Large intestine (tissue), 12 donors: ENCODE measurements around the gene BTBD1. TPM values are rescaled to one million over a fixed set of nuclear protein-coding genes. Genes with fewer than 3 reads are reported as not detected.

ENCODE experiments used
- DNase-seq, 2 donors: peaks; one replicate each; pipeline versions ENCODE4 v3.0.0 to v3.0.0-alpha.2; 2013
- H3K27ac ChIP-seq: one replicate; pipeline ENCODE4 v1.5.1; 2013; ENCODE audit warnings: low read length
- H3K27me3 ChIP-seq: 2 replicates; pipeline ENCODE4 v1.6.1; 2013; ENCODE audit warnings: low read length; ENCODE audit not compliant: control insufficient read depth, insufficient read depth
- H3K36me3 ChIP-seq: 2 replicates; pipeline ENCODE4 v1.6.1; 2013; ENCODE audit warnings: low read length; ENCODE audit not compliant: control insufficient read depth, insufficient read depth
- H3K4me1 ChIP-seq: one replicate; pipeline ENCODE4 v1.6.1; 2013; ENCODE audit warnings: low read length; ENCODE audit not compliant: control insufficient read depth, insufficient read depth
- H3K4me3 ChIP-seq: one replicate; pipeline ENCODE4 v1.5.1; 2013; ENCODE audit warnings: low read length
- H3K9me3 ChIP-seq: one replicate; pipeline ENCODE4 v1.6.1; 2013; ENCODE audit warnings: mild to moderate bottlenecking, low read depth, low read length, moderate library complexity; ENCODE audit not compliant: control insufficient read depth
- WGBS: methylation state at CpG from one replicate; pipeline ENCODE4 v1.1.5; 2013; ENCODE audit warnings: low lambda C conversion rate; ENCODE audit not compliant: insufficient coverage; 5-methylcytosine and 5-hydroxymethylcytosine counted together
- long read RNA-seq, 11 donors: transcript quantifications; one replicate each; lab custom pipeline, GENCODE V29; 2026
- polyA plus RNA-seq: library from polyadenylated mRNA; unstranded; fragments of 120-200 nt; gene quantifications from one replicate; pipeline ENCODE4 v1.2.1, GENCODE V29; 2013

BTBD1 gene
- polyA plus RNA-seq = 68.4 TPM
- long read RNA-seq, donor 1, transcript BTBD1-201 (8 exons, 3,297 nt) = major isoform, 13 of 19 reads
- long read RNA-seq, donor 1, partial matches to known transcripts = 6 of 19 reads
- long read RNA-seq, donor 1, other reads (novel, unspliced or antisense) = 0 of 19 reads
- long read RNA-seq, donor 2, transcript BTBD1-201 (8 exons, 3,297 nt) = major isoform, 42 of 80 reads
- long read RNA-seq, donor 2, partial matches to known transcripts = 38 of 80 reads
- long read RNA-seq, donor 2, other reads (novel, unspliced or antisense) = 0 of 80 reads
- long read RNA-seq, donor 3 = 0 reads
- long read RNA-seq, donor 4, partial matches to known transcripts = 0 of 2 reads
- long read RNA-seq, donor 4, other reads (novel, unspliced or antisense) = 0 of 2 reads
- long read RNA-seq, donor 5, transcript BTBD1-201 (8 exons, 3,297 nt) = major isoform, 10 of 19 reads
- long read RNA-seq, donor 5, partial matches to known transcripts = 8 of 19 reads
- long read RNA-seq, donor 5, other reads (novel, unspliced or antisense) = 0 of 19 reads
- long read RNA-seq, donor 6, transcript BTBD1-201 (8 exons, 3,297 nt) = major isoform, 20 of 38 reads
- long read RNA-seq, donor 6, partial matches to known transcripts = 17 of 38 reads
- long read RNA-seq, donor 6, other reads (novel, unspliced or antisense) = 0 of 38 reads
- long read RNA-seq, donor 7, transcript BTBD1-201 (8 exons, 3,297 nt) = major isoform, 10 of 15 reads
- long read RNA-seq, donor 7, partial matches to known transcripts = 5 of 15 reads
- long read RNA-seq, donor 7, other reads (novel, unspliced or antisense) = 0 of 15 reads
- long read RNA-seq, donor 8, transcript BTBD1-201 (8 exons, 3,297 nt) = major isoform, 15 of 58 reads
- long read RNA-seq, donor 8, partial matches to known transcripts = 43 of 58 reads
- long read RNA-seq, donor 8, other reads (novel, unspliced or antisense) = 0 of 58 reads
- long read RNA-seq, donor 9, transcript BTBD1-201 (8 exons, 3,297 nt) = major isoform, 19 of 53 reads
- long read RNA-seq, donor 9, partial matches to known transcripts = 33 of 53 reads
- long read RNA-seq, donor 9, other reads (novel, unspliced or antisense) = 0 of 53 reads
- long read RNA-seq, donor 10, transcript BTBD1-201 (8 exons, 3,297 nt) = major isoform, 28 of 45 reads
- long read RNA-seq, donor 10, partial matches to known transcripts = 17 of 45 reads
- long read RNA-seq, donor 10, other reads (novel, unspliced or antisense) = 0 of 45 reads
- long read RNA-seq, donor 11, transcript BTBD1-201 (8 exons, 3,297 nt) = major isoform, 20 of 31 reads
- long read RNA-seq, donor 11, partial matches to known transcripts = 11 of 31 reads
- long read RNA-seq, donor 11, other reads (novel, unspliced or antisense) = 0 of 31 reads

GRCh38 chr15:83066734-83067637 is at the start of gene BTBD1:
TSS of gene BTBD1 (minus strand) at chr15:83067252. CDS start at chr15:83067151, 101 bp downstream.
- Histone ChIP-seq H3K4me3 (peak within 1 kb of the TSS; percentile 64), H3K27ac (peak within 1 kb of the TSS; percentile 86), H3K9me3 (no peaks in the 10 kb centered on the region), H3K36me3 (no peaks in the 10 kb centered on the region), H3K4me1 (peaks cover 22% of the 10 kb centered on the region), H3K27me3 (no peaks in the 10 kb centered on the region)
- WGBS = no CpG with 5 or more reads among the region's 90 CpGs
- DNase-seq = peak; percentile 95 to 97

GRCh38 chr15:83115831-83116565 is 48.9 kb upstream of the BTBD1 start:
- no peaks in the 10 kb centered on the region for H3K4me1 ChIP-seq

GRCh38 chr15:83115410-83115809 is 48.4 kb upstream of the BTBD1 start:
- no peak for DNase-seq
- H3K27ac ChIP-seq = no peak overlapping the region
- no peaks in the 10 kb centered on the region for H3K36me3 ChIP-seq
- no peaks in the 10 kb centered on the region for H3K4me1 ChIP-seq
- H3K9me3 ChIP-seq = no peaks in the 10 kb centered on the region
- 100% methylated on average over 1 of the region's 3 CpGs for WGBS
- peaks cover under 1% of the 10 kb centered on the region for H3K27me3 ChIP-seq
- H3K4me3 ChIP-seq = no peak overlapping the region

More at GRCh38 chr15:83115831-83116565, 48.9 kb upstream of the BTBD1 start:
- Histone ChIP-seq H3K27me3 (no peaks in the 10 kb centered on the region), H3K4me3 (no peak overlapping the region), H3K27ac (no peak overlapping the region), H3K36me3 (no peaks in the 10 kb centered on the region), H3K9me3 (no peaks in the 10 kb centered on the region)
- no peak for DNase-seq
- 100% methylated on average over 1 of the region's 11 CpGs for WGBS

- H3K4me3 ChIP-seq = no peak overlapping the region
- no peaks in the 10 kb centered on the region for H3K4me1 ChIP-seq
- no peaks in the 10 kb centered on the region for H3K36me3 ChIP-seq
- no peak for DNase-seq
- no peak overlapping the region for H3K27ac ChIP-seq
- WGBS = no CpG with 5 or more reads among the region's 6 CpGs
- no peaks in the 10 kb centered on the region for H3K9me3 ChIP-seq
- H3K27me3 ChIP-seq = peaks cover 6% of the 10 kb centered on the region
Measured at GRCh38 chr15:83114856-83115255, 47.8 kb upstream of the BTBD1 start.

- Histone ChIP-seq H3K36me3 (no peaks in the 10 kb centered on the region), H3K9me3 (no peaks in the 10 kb centered on the region), H3K4me1 (no peaks in the 10 kb centered on the region), H3K4me3 (no peak overlapping the region), H3K27me3 (peaks cover 13% of the 10 kb centered on the region), H3K27ac (no peak overlapping the region)
- 100% methylated on average over 1 of the region's 5 CpGs for WGBS
- no peak for DNase-seq
Measured at GRCh38 chr15:83113881-83114674, 47.0 kb upstream of the BTBD1 start.

GRCh38 chr15:83112956-83113299 is 45.9 kb upstream of the BTBD1 start:
- peaks cover 25% of the 10 kb centered on the region for H3K27me3 ChIP-seq
- H3K4me3 ChIP-seq = no peak overlapping the region
- H3K27ac ChIP-seq = no peak overlapping the region
- no peaks in the 10 kb centered on the region for H3K4me1 ChIP-seq
- no peaks in the 10 kb centered on the region for H3K36me3 ChIP-seq
- no peak for DNase-seq
- no peaks in the 10 kb centered on the region for H3K9me3 ChIP-seq
- no CpG with 5 or more reads among the region's 3 CpGs for WGBS

- Histone ChIP-seq H3K9me3 (no peaks in the 10 kb centered on the region), H3K36me3 (no peaks in the 10 kb centered on the region), H3K4me3 (no peak overlapping the region), H3K4me1 (no peaks in the 10 kb centered on the region), H3K27me3 (peaks cover 30% of the 10 kb centered on the region), H3K27ac (no peak overlapping the region)
- DNase-seq = no peak
- WGBS = 70% methylated on average over 2 of the region's 8 CpGs
Measured at GRCh38 chr15:83112233-83112955, 45.3 kb upstream of the BTBD1 start.

GRCh38 chr15:83111149-83111548 is 44.1 kb upstream of the BTBD1 start:
- Histone ChIP-seq H3K36me3 (no peaks in the 10 kb centered on the region), H3K27me3 (peaks cover 38% of the 10 kb centered on the region), H3K9me3 (no peaks in the 10 kb centered on the region), H3K4me3 (no peak overlapping the region), H3K4me1 (no peaks in the 10 kb centered on the region), H3K27ac (no peak overlapping the region)
- WGBS = 100% methylated on average over 3 of the region's 3 CpGs
- DNase-seq = no peak
